NCI-H82 (cell line): ENCODE results near the gene ZIC1.

Source experiments
- DNase-seq: peaks from one replicate; lab custom pipeline; 2025; lab: John Stamatoyannopoulos, UW

Gene ZIC1

GRCh38 chr3:147409143-147410115 lies at the start of gene ZIC1:
TSS of gene ZIC1 (plus strand) at chr3:147409365. CDS start at chr3:147410113, 748 bp downstream.
- peak; percentile 91 for DNase-seq

DNA sequence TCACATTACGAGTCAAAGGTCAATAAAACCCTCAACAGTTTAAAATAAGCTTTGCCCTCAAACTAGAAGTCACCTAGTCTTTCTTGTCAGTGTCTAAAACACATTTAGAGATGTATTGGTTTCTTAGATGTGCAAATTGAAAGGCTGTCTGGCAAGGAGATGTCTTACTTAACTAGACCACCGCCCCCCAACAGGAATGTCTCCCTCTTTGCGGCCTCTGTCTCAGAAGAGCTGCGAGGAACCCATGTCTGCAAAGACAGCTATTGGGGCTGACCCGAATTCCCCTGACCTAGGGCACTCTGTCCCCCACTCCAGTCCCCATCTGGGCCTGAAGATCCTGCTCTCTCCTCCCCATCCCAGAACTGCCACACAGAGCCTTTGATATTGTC lies 49.1 kb upstream of the ZIC1 start:
- DNase-seq: no peak

GRCh38 chr3:147360646-147361453 lies 48.3 kb upstream of the ZIC1 start:
- no peak for DNase-seq

GRCh38 chr3:147361454-147362420 lies 47.4 kb upstream of the ZIC1 start:
- DNase-seq: peak; percentile 80

DNA sequence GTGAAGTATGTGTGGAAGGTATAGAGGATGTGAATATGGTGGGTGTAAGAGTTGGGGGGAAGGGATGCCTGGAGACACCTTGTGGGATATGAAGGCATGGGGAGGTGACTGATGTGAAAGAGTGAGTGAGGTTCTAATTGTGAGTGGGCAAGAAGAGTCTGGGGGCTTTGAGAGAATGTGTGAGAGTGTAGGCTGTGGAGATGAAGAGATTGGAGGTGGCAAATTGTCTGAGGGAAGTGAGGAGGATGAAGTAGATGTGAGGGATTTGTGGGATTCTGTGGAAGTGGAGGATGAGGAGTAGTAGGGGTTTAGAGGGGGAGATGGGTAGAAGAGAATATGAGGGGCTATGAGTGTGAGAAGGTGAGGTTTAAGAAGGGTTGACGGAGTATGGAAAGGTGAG lies 44.4 kb upstream of the ZIC1 start:
- no peak for DNase-seq

DNA sequence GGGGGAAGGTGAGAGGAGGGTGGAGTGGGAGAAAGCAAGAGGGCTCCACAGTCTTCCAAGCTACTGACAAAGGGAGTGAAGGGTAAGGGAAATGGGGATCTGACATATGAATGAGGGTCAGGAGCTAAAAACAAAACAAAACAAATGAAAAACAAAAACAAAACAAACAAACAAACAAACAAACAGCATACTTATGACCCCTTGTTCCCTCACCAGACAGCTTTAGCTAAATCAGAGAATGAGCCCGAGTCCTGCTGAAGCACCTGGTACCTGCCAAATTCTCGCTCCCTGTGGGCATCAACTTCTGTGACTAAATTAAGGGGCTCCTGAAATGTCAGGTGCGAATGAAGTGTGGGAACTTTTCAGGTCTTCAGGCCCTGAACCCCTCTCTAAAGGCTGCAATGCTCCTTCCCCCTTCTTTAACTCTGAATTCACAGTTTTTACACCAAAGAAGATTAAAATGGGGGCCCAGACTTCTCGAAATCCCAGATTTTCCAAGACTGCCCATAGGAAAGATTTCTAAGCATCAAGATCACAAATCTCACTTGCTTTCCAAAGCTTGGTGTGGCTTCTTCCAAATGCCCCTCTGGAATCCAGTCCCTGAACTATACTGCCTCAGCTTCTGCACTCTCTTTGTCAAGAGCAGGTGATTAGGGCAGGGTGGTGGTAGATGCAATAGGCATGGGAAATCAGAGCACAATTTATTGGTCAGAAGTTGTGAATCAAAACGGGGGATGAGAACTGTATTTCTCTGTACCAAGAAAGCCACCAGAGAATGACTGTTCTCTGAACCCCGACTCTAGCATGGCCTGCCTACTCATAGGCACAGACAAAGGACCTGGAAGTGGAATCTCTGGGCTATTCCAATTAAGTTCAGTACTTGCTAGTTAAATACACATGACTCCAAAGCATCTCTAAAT lies 43.7 kb upstream of the ZIC1 start:
- no peak for DNase-seq

GRCh38 chr3:147367676-147368075 lies 41.5 kb upstream of the ZIC1 start:
- DNase-seq: no peak

GRCh38 chr3:147368151-147368550 lies 41.0 kb upstream of the ZIC1 start:
- no peak for DNase-seq

DNA sequence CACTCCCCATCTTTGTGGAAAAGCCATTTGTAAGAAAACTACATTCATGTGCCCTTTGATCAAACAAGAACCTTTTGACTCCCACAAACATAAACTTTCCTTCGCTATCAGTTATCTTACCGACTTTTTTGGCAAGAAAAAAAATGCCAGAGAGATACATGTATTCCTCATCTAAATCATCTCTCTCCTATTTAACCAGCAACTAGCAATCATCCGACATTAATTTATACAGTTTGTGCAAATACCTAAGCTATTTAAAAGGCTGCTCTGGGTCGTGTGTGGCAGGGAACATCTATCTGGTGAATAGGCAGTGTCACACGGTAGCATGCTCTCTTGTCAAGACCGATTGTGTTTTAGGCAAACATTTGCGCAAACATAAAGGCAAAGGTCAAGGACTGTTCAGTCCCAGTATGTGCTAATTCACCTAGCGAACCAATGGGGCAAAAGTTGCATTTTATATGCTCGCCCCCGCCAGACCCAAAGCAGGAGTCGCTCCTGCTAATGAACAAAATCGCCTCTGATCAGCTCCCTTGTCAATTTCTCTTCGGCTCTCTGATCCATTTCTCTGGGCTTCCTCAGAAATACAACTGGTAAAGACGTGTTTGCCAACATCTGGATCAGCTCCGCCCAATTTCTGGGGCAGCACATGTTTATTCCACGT lies 40.5 kb upstream of the ZIC1 start:
- DNase-seq: peak; percentile 38

GRCh38 chr3:147369231-147369630 lies 39.9 kb upstream of the ZIC1 start:
- DNase-seq: no peak

DNA sequence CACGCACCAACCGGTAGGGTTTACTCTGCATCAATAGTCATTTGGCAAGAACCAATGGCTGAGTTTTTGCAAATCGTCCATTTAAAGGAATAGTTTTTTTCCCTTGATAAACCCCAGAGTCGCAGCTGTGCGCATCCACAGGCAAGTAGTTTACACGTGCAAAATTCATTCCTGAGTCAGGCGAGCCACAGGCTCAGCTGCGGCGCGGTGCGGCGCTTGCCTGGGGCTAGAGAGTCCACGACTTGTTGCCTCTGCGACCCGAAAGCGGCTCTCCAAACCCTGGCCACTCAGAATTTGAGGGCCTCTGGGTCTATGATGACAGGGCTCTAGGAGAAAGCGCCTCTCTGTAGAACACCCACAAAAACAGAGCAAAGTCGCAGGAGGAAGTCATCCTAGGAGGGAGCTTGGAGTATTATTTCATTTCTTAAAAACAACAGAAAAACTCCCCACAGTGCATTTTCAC lies 39.5 kb upstream of the ZIC1 start:
- DNase-seq: peak; percentile 16

GRCh38 chr3:147370349-147370748 lies 38.8 kb upstream of the ZIC1 start:
- DNase-seq: no peak

GRCh38 chr3:147371140-147371539 lies 38.0 kb upstream of the ZIC1 start:
- DNase-seq: no peak

DNA sequence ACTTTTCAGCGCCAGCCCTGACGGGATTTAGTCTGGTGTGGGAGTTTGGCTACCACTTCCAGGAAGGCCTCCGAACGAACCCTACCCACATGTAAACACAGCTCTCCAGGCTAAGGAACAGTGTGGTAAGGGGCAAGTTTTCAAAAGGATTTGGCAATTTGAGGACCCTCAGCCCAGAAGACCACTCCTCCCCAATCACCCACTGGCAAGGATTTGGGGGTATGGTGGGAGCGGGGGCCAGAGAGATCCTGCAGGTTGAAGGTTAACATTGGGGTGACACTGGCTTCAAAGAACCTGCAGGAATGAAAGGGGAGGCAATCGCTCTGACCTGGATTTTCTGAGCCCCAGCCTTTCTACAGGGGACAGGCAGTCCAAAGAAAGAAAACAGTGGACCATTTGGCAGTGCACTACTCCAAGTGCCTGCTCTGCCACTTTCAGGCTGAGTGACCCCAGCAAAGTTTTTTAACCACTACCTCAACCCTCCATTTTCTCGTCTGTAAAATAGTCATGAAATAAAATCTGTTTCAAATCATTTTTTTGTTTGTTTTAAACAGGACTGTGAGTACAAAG lies 37.3 kb upstream of the ZIC1 start:
- no peak for DNase-seq

- no peak for DNase-seq
Measured at GRCh38 chr3:147372525-147373027, 36.6 kb upstream of the ZIC1 start.

DNA sequence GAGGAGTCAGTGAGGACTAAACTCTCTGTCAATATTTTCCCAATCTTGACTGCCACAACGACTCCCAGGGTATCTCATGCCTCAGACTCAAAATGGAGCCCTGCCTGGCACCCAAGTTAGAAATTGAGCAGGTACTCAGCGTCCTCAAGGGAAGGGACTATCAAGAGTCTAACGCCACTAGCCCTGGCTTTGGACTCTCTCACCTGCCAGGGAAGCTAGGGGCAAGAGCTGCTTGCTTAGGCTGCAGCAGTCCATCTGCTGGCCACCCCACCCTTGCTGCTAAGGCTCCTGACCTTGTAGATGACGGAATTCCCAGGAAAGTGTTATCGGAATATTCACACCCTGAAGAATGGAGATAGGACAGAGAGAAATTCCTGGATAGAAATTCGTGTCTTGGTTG lies 35.9 kb upstream of the ZIC1 start:
- no peak for DNase-seq

DNA sequence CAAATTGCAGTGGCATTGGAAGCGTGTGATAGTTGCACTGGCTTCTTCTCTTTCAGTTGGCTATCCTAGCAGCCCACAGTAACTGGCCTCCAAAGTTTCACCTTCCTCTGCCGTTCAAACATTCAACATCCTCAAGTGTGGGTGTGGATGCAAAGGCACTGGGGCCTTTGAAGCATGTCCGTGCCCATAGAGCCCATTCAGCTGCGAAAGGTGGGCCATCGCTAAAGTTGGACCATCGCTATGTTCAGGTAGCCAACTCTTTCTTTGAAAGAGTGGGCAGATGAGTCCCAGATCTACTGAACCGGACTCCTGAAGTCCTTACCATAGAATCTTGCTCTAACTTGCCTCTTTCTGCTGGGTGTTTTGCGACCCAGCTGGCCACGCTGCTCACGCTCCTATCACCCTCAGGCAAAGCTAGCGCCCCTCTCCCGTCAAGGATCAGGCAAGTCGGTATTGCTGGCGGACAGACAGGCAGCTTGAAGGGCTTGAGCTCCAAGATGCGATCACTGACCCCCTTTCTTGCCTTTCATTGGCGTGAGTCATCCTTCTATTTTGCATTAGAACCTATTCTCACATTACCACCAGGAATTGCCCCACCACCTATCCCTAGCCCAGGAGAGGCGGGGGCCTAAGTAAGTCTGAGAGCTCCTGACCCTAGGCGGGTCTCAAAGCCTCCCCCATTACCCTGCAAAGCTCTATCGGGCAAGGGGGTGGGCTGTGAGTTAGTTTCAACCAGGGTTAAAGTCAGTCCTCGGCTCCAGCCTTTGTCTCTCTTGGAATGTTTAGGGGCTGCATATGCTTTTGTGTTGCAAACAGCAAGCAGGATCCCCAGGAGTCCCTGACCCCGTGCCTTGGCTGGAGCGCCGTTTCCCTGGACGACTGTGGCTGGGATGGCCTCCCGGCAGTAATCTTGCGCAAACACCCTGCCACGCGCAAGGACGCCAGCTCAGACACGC lies 31.5 kb upstream of the ZIC1 start:
- no peak for DNase-seq

DNA sequence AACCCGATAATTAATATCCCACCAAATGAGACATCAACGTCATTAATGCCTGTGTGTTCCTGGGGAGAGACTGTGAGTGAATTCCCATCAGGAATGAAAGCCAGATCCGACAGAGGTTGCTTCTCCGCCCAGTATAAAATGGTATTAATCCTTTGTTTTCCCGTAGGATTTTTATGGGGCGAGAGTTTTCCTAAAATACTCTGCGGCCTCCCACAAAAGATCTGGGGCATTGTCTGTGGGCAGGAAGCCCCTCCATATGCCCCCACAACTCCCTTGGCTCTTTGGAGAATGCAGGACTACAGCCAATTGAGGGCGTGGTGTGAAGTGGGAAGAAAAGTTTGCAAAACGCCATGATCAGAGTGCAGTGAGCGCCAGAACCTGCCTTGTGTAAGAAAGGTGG lies 29.5 kb upstream of the ZIC1 start:
- DNase-seq: no peak
